OCI-LY7 (cell line): ENCODE data around the gene CD59. TPM values are rescaled to one million over a fixed set of nuclear protein-coding genes. Genes with fewer than 3 reads are reported as not detected.
"Not testable (repeated sequence)": the region's sequence is repeated elsewhere in the genome, so short reads cannot be mapped to it uniquely, and the experiment has no call there.

Experiments used
- BruUV-seq: library from RNA; stranded (reverse); fragments of 400-500 nt; replicated peaks from 2 replicates; lab custom pipeline; 2021; lab: Mats Ljungman, UMichigan
- CTCF ChIA-PET: fragments of 300-600 bp; sonication (Branson Sonifier 250); formaldehyde crosslinking; loops from one replicate; lab custom pipeline; 2022; ENCODE audit warnings: antibody characterized with exemption; ENCODE audit not compliant: unreplicated experiment; lab: Charles Lee
- POLR2A ChIA-PET: fragments of 300-600 bp; sonication (Branson Sonifier 250); formaldehyde crosslinking; loops from one replicate; lab custom pipeline; 2022; ENCODE audit warnings: antibody characterized with exemption; lab: Charles Lee
- DNase-seq: peaks from one replicate; pipeline ENCODE4 v3.0.0-alpha.2; 2015; ENCODE audit warnings: low spot score
- H2AFZ ChIP-seq: fragments of 200-600 bp; sonication (generic), shearing (Covaris generic); 2 replicates; pipeline ENCODE4 v1.6.1; 2014; ENCODE audit warnings: mild to moderate bottlenecking, antibody characterized with exemption, low read length, moderate library complexity
- H3K27ac ChIP-seq: fragments of 200-600 bp; sonication (generic); 2 replicates; pipeline ENCODE4 v1.5.1; 2014; ENCODE audit warnings: mixed run types, low read depth, mild to moderate bottlenecking, moderate library complexity, low read length, inconsistent platforms; ENCODE audit not compliant: poor library complexity, severe bottlenecking
- H3K36me3 ChIP-seq: fragments of 200-600 bp; sonication (generic); 2 replicates; pipeline ENCODE4 v1.6.1; 2014; ENCODE audit warnings: mild to moderate bottlenecking, antibody characterized with exemption, low read length, moderate library complexity, mixed read lengths; ENCODE audit not compliant: insufficient read depth
- H3K4me1 ChIP-seq: fragments of 200-600 bp; sonication (generic); 2 replicates; pipeline ENCODE4 v1.5.1; 2014; ENCODE audit warnings: mild to moderate bottlenecking, low read length; ENCODE audit not compliant: insufficient read depth, poor library complexity, severe bottlenecking
- H3K4me2 ChIP-seq: fragments of 200-600 bp; sonication (generic); 2 replicates; pipeline ENCODE4 v1.6.1; 2014; ENCODE audit warnings: mild to moderate bottlenecking, low read length
- H3K4me3 ChIP-seq: fragments of 200-600 bp; sonication (generic); 2 replicates; pipeline ENCODE4 v1.5.1; 2014; ENCODE audit warnings: mild to moderate bottlenecking, low read depth, low read length; ENCODE audit not compliant: poor library complexity, severe bottlenecking
- H3K79me2 ChIP-seq: fragments of 200-600 bp; sonication (generic); 2 replicates; pipeline ENCODE4 v1.6.1; 2016; ENCODE audit warnings: low read depth, mild to moderate bottlenecking, low read length, moderate library complexity, mixed read lengths; ENCODE audit not compliant: insufficient read depth
- H3K9me2 ChIP-seq: fragments of 200-600 bp; sonication (generic); 2 replicates; pipeline ENCODE4 v1.6.1; 2016; ENCODE audit warnings: mild to moderate bottlenecking, low read length, mixed read lengths; ENCODE audit not compliant: insufficient read depth
- H3K9me3 ChIP-seq: fragments of 200-600 bp; sonication (generic); 2 replicates; pipeline ENCODE4 v1.6.1; 2014; ENCODE audit warnings: mild to moderate bottlenecking, mixed run types, low read length, mixed read lengths
- H4K20me1 ChIP-seq: fragments of 200-600 bp; sonication (generic); 2 replicates; pipeline ENCODE4 v1.6.1; 2014; ENCODE audit warnings: mild to moderate bottlenecking, antibody characterized with exemption, low read length, moderate library complexity, mixed read lengths; ENCODE audit not compliant: insufficient read depth
- CTCF ChIP-seq: fragments of 200-600 bp; sonication (generic); conservative IDR thresholded peaks from 2 replicates; pipeline ENCODE4 v1.5.1; 2014; ENCODE audit warnings: mild to moderate bottlenecking, antibody characterized with exemption, low read length, moderate library complexity, mixed read lengths
- EZH2phosphoT487 ChIP-seq: fragments of 200-600 bp; sonication (generic); IDR thresholded peaks from 2 replicates; pipeline ENCODE4 v1.6.1; 2018; ENCODE audit warnings: low read depth, borderline replicate concordance, mild to moderate bottlenecking, mixed run types, antibody characterized with exemption, low read length, moderate library complexity, mixed read lengths
- intact Hi-C: fragments of 100-400 bp; cut with micrococcal nuclease; formaldehyde crosslinking; loops from one replicate; pipeline ENCODE4 v1.10.0; 2022; ENCODE audit not compliant: unreplicated experiment
- total RNA-seq, 2 experiments: library from RNA; depleted of rRNA in 1 of 2; stranded (reverse); fragments of >200 nt in 1 of 2; shearing (Covaris generic) in 1 of 2; gene quantifications; 2 replicates each; pipeline ENCODE4 v1.2.3, GENCODE V29; 2014 to 2022

Gene CD59
- total RNA-seq, 2 experiments from 2014 or later: 20.2 to 35.5 TPM

- TF ChIP-seq CTCF (no peak), EZH2phosphoT487 (no peak)
- no peaks in the 10 kb centered on the region for H3K9me3 ChIP-seq
- POLR2A ChIA-PET: no interaction called here
These were observed 73.1 kb downstream of the CD59 start for GRCh38 chr11:33663121-33663520.

DNA sequence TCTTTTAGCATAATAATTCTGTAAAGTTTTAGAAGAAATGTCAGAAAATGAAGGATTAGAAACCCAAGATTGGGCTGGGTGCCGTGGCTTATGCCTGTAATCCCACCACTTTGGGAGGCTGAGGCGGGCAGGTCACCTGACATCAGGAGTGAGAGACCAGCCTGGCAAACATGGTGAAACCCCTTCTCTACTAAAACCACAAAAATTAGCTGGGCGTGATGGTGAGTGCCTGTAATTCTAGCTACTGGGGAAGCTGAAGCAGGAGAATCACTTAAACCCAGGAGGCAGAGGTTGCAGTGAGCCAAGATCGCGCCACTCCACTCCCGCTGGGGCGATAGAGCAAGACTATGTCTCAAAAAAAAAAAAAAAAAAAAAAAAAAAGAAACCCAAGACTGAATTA is 74.7 kb downstream of the CD59 start:
- CTCF ChIA-PET, H3K4me1 ChIP-seq, intact Hi-C loops, H4K20me1 ChIP-seq, DNase-seq, H2AFZ ChIP-seq, H3K4me3 ChIP-seq, H3K79me2 ChIP-seq, H3K9me3 ChIP-seq, H3K4me2 ChIP-seq, BruUV-seq, H3K27ac ChIP-seq, H3K9me2 ChIP-seq: not testable (repeated sequence)
- peaks cover 72% of the 10 kb centered on the region for H3K36me3 ChIP-seq
- POLR2A ChIA-PET: interaction anchor here (0.6 to 0.7 kb wide), 4 partner anchors 15 to 878 kb away, joined by 3 to 6 read pairs (median 4); no protein-coding TSS in a partner anchor

More at GRCh38 chr11:33663121-33663520, 73.1 kb downstream of the CD59 start:
- no TSS peak for BruUV-seq
- H3K4me1 ChIP-seq: no peaks in the 10 kb centered on the region
- intact Hi-C loops: no loop called here
- no peaks in the 10 kb centered on the region for H4K20me1 ChIP-seq
- H3K9me2 ChIP-seq: no peaks in the 10 kb centered on the region
- H3K27ac ChIP-seq: no peak overlapping the region
- CTCF ChIA-PET: no interaction called here
- H3K79me2 ChIP-seq: no peaks in the 10 kb centered on the region
- no peak overlapping the region for H3K4me2 ChIP-seq
- H2AFZ ChIP-seq: no peak overlapping the region
- peaks cover 77% of the 10 kb centered on the region for H3K36me3 ChIP-seq
- DNase-seq: no peak
- H3K4me3 ChIP-seq: no peak overlapping the region

DNA sequence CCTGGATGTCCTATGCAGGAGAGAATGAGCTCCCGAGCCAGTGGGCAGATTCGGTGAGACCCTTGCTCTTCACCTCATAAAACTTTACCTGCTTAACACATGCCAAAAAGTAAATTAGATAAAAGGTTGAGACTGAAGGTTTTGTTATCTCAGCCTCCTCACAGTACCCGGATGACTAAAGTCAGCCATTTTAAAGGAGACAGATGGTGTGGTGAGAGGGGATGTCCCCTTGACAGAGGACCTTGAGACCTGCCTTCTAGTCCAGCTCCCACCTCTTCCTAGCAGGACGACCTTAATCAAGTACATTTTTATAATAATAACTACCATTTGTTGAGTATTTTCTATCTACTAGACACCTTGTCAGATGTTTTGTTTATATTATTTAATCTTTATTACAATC is 75.3 kb downstream of the CD59 start:
- Histone ChIP-seq H3K9me3 (no peaks in the 10 kb centered on the region), H3K79me2 (no peaks in the 10 kb centered on the region), H3K4me1 (peaks cover 5% of the 10 kb centered on the region), H2AFZ (no peak overlapping the region), H3K9me2 (no peaks in the 10 kb centered on the region), H3K27ac (no peak overlapping the region), H3K36me3 (peaks cover 73% of the 10 kb centered on the region), H3K4me2 (no peak overlapping the region), H3K4me3 (no peak overlapping the region), H4K20me1 (no peaks in the 10 kb centered on the region)
- intact Hi-C loops: no loop called here
- no TSS peak for BruUV-seq
- no peak for TF ChIP-seq EZH2phosphoT487
- no peak for TF ChIP-seq CTCF
- ChIA-PET POLR2A (interaction anchor here (0.6 to 0.8 kb wide), 3 partner anchors 15 to 621 kb away, joined by 3 read pairs; partner anchors contain the start of gene TCP11L1), CTCF (no interaction called here)
- DNase-seq: no peak
